Measurements from ENCODE around the gene ZDBF2.

The ZDBF2 gene

DNA sequence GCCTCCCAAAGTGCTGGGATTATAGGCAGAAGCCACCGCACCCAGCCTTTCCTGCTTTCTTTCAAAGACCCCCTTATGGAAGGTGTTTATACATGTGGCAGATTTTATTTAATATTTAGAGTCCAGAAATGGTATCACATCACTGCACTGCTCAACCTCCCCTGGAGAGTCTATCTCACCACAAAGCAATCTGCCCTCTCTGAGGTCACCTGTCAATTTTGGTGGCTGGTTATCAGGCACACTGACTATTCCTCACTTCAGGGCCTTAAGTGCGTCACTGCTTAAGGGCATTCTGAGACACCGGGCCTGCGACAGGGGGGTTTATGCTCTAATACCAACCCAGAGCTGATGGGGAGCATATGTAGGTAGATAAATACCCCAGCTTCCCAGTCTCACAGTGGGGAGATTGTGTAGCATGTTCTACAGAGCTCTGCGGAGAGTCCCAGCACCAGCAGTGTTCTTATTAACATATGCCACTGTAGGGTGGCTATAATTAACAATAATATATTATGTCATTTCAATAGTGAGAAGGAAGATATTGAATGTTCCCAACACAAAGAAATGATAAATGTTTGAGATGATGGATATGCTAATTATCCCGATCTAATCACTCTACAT lies 42.7 kb upstream of the ZDBF2 start:
- Histone ChIP-seq H3K27me3 (replicated peaks; ENCODE audit: control insufficient read depth, insufficient read depth, low read length) (no peaks in the 10 kb centered on the region), H3K4me3 (replicated peaks; ENCODE audit: low read depth, low read length) (no peak overlapping the region), H3K36me3 (ENCODE audit: control insufficient read depth, insufficient read depth, low read length) (no peaks in the 10 kb centered on the region)
- TF ChIP-seq, protein P1, sequence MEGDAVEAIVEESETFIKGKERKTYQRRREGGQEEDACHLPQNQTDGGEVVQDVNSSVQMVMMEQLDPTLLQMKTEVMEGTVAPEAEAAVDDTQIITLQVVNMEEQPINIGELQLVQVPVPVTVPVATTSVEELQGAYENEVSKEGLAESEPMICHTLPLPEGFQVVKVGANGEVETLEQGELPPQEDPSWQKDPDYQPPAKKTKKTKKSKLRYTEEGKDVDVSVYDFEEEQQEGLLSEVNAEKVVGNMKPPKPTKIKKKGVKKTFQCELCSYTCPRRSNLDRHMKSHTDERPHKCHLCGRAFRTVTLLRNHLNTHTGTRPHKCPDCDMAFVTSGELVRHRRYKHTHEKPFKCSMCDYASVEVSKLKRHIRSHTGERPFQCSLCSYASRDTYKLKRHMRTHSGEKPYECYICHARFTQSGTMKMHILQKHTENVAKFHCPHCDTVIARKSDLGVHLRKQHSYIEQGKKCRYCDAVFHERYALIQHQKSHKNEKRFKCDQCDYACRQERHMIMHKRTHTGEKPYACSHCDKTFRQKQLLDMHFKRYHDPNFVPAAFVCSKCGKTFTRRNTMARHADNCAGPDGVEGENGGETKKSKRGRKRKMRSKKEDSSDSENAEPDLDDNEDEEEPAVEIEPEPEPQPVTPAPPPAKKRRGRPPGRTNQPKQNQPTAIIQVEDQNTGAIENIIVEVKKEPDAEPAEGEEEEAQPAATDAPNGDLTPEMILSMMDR (IDR thresholded peaks at IDR 0.05; ENCODE audit: insufficient read depth, low read length, poor library complexity, severe bottlenecking): no peak
- no peak for DNase-seq (ENCODE audit: extremely low read depth, insufficient read length)

DNA sequence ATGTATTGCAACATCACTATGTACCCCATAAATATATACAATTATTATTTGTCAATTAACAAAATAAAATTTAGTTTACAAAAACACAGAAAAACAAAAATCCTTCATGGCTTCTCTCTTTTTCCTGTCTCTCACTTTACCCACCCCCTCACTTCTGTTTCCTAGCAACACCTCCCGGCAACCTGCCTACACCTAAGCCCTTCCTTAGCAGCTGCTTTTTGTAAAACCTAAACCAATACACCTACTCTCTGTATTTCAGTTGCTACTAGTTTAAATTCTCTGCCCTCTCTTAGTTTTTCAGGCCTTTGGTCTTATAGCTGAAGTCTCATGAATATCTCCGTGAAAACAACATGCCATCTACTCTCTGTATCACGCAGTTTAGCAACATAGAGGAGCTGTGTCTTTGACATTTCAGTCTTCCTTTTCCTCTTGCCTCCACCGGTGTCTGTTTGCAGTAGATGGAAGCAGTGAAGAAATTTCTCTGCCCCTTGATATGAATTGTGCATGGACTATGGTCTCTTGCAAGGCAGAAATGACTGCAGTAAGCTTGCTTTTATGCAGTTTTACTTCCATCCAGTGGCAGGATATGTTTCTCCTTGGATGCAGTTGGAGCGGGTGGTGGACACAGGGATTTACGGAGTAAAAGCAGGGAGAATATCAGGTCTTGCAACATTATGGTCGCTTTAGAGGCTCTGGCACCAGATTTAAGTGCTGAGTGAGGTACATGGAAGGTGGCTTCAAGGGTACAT lies 42.0 kb upstream of the ZDBF2 start:
- no peak overlapping the region for H3K4me3 ChIP-seq (replicated peaks; ENCODE audit: low read depth, low read length)
- H3K27me3 ChIP-seq (replicated peaks; ENCODE audit: control insufficient read depth, insufficient read depth, low read length): no peaks in the 10 kb centered on the region
- TF ChIP-seq, protein P1 (IDR thresholded peaks at IDR 0.05; ENCODE audit: insufficient read depth, low read length, poor library complexity, severe bottlenecking): no peak
- DNase-seq (ENCODE audit: extremely low read depth, insufficient read length): no peak
- no peaks in the 10 kb centered on the region for H3K36me3 ChIP-seq (ENCODE audit: control insufficient read depth, insufficient read depth, low read length)

DNA sequence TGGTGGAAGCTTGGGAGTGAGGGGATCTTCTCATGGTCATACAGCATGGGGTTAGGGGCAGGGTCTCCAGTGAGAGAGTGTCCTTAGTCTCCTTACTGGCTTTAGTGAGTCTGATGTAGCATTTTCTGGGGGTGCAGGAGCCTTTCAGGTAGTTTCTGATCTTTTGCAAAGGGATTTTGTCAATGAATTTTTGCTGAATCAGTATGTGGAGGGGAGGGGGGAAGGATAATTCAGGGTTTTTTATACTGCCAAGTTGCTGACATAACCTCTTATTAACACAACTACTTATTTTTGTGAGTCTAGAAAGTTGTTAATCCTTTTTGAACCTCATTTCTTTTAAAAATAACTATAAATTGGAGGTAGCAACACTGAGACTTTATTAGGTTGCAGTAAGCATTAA lies 35.3 kb upstream of the ZDBF2 start:
- TF ChIP-seq, protein P1 (IDR thresholded peaks at IDR 0.05; ENCODE audit: insufficient read depth, low read length, poor library complexity, severe bottlenecking): no peak

DNA sequence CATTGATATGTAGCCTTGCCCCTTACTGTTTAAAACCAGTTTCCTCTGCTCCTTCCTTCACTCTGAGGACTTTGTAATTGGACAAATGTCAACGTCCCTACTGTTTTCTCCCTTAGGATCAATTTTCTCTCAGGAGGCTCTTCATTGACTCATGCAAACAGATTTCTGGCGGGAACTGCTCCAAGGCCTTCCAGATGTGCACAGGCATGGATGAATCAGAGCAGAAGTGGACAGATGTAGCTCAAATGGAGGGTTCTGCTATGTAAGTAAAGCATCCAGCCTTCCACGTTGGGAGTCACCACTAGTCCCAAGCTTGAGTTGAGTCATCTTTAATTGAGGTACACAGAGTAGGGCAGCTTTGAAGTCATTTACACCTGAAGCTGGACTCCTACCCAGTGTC lies 34.1 kb upstream of the ZDBF2 start:
- Histone ChIP-seq H3K27me3 (replicated peaks; ENCODE audit: control insufficient read depth, insufficient read depth, low read length) (no peaks in the 10 kb centered on the region; the same call in 1 of the 2 replicates), H3K4me3 (replicated peaks; ENCODE audit: low read depth, low read length) (no peak overlapping the region), H3K36me3 (ENCODE audit: control insufficient read depth, insufficient read depth, low read length) (no peaks in the 10 kb centered on the region)
- DNase-seq (ENCODE audit: extremely low read depth, insufficient read length): no peak
- TF ChIP-seq, protein P1 (IDR thresholded peaks at IDR 0.05; ENCODE audit: insufficient read depth, low read length, poor library complexity, severe bottlenecking): no peak

More for the DNA sequence above, 35.3 kb upstream of the ZDBF2 start:
- DNase-seq (ENCODE audit: extremely low read depth, insufficient read length): no peak
- Histone ChIP-seq H3K27me3 (replicated peaks; ENCODE audit: control insufficient read depth, insufficient read depth, low read length) (no peaks in the 10 kb centered on the region; the same call in 1 of the 2 replicates), H3K36me3 (ENCODE audit: control insufficient read depth, insufficient read depth, low read length) (no peaks in the 10 kb centered on the region), H3K4me3 (replicated peaks; ENCODE audit: low read depth, low read length) (no peak overlapping the region)

DNA sequence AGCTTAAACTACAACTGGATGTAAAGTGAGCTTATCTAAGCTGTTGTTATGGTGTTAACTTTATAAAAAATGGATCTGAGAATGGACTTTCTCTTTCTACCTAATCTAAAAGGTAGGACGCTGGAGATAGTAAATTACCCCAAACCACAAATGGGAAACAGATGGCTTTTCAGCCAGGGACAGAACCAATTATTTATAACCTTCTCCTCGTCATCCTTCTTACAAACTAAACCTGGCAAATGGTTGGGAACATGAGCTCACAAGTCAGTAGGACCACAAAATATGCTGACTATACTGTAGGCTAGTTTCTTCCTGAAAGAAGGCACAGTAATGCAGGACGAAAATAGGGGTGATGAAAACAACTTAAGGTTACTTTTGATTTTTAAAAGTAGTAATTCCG lies 32.7 kb upstream of the ZDBF2 start:
- TF ChIP-seq, protein P1 (IDR thresholded peaks at IDR 0.05; ENCODE audit: insufficient read depth, low read length, poor library complexity, severe bottlenecking): no peak
- no peak overlapping the region for H3K4me3 ChIP-seq (replicated peaks; ENCODE audit: low read depth, low read length)
- H3K27me3 ChIP-seq (replicated peaks; ENCODE audit: control insufficient read depth, insufficient read depth, low read length): no peaks in the 10 kb centered on the region; the same call in 1 of the 2 replicates
- no peaks in the 10 kb centered on the region for H3K36me3 ChIP-seq (ENCODE audit: control insufficient read depth, insufficient read depth, low read length)
- no peak for DNase-seq (ENCODE audit: extremely low read depth, insufficient read length)
